ENCODE measurements around the gene MNX1.

The MNX1 gene

GRCh38 chr7:157001920-157002818 lies 8.3 kb downstream of the MNX1 start:
- ChIA-PET CTCF (interaction anchor here (0.7 kb wide), 1 partner anchor 79 kb away, joined by 3 read pairs; no protein-coding TSS in a partner anchor), POLR2A (ENCODE audit: low non-redundant PET) (no interaction called here)
- TF ChIP-seq CTCF (conservative IDR thresholded peaks at IDR 0.05; ENCODE audit: low read depth), result no peak
- H3K27ac ChIP-seq, result no peak overlapping the region
- no peak for DNase-seq (ENCODE audit: low spot score)

GRCh38 chr7:157000741-157001653 lies 9.5 kb downstream of the MNX1 start:
- TF ChIP-seq CTCF (conservative IDR thresholded peaks at IDR 0.05; ENCODE audit: low read depth), result no peak
- CTCF ChIA-PET, result no interaction called here
- POLR2A ChIA-PET (ENCODE audit: low non-redundant PET), result no interaction called here
- DNase-seq (ENCODE audit: low spot score), result no peak
- H3K27ac ChIP-seq, result no peak overlapping the region

- no peak overlapping the region for H3K27ac ChIP-seq
- CTCF ChIA-PET, result no interaction called here
- TF ChIP-seq CTCF (conservative IDR thresholded peaks at IDR 0.05; ENCODE audit: low read depth), result no peak
- POLR2A ChIA-PET (ENCODE audit: low non-redundant PET), result no interaction called here
- DNase-seq (ENCODE audit: low spot score), result no peak
These were observed 10.3 kb downstream of the MNX1 start for GRCh38 chr7:156999958-157000726.

- no peak overlapping the region for H3K27ac ChIP-seq
- DNase-seq (ENCODE audit: low spot score), result no peak
- POLR2A ChIA-PET (ENCODE audit: low non-redundant PET), result no interaction called here
- no peak for TF ChIP-seq CTCF (conservative IDR thresholded peaks at IDR 0.05; ENCODE audit: low read depth)
- CTCF ChIA-PET, result no interaction called here
These were observed 11.2 kb downstream of the MNX1 start for GRCh38 chr7:156998988-156999957.

- no peak for TF ChIP-seq CTCF (conservative IDR thresholded peaks at IDR 0.05; ENCODE audit: low read depth)
- ChIA-PET POLR2A (ENCODE audit: low non-redundant PET) (no interaction called here), CTCF (no interaction called here)
- DNase-seq (ENCODE audit: low spot score), result no peak
- H3K27ac ChIP-seq, result no peak overlapping the region
These were observed 16.0 kb downstream of the MNX1 start for GRCh38 chr7:156994417-156994816.
